Endothelial cell of umbilical vein (primary cell): ENCODE data around the gene CHMP1A. TPM values are rescaled to one million over a fixed set of nuclear protein-coding genes. Genes with fewer than 3 reads are reported as not detected.

Experiments used
- BruUV-seq: library from RNA; stranded (reverse); fragments of 400-500 nt; replicated peaks from 2 replicates; lab custom pipeline; 2021; lab: Mats Ljungman, UMichigan
- CTCF ChIA-PET: fragments of 300-600, 350-600 bp; sonication (Branson Sonifier 250); formaldehyde crosslinking; loops from one replicate; lab custom pipeline; 2021; ENCODE audit warnings: antibody characterized with exemption, inconsistent platforms; lab: Charles Lee
- POLR2A ChIA-PET: fragments of 300-600, 350-600 bp; sonication (Branson Sonifier 250); formaldehyde crosslinking; loops from one replicate; lab custom pipeline; 2021; ENCODE audit warnings: antibody characterized with exemption, inconsistent platforms; lab: Charles Lee
- DNase-seq: peaks from one replicate; pipeline ENCODE4 v3.0.0-alpha.2; 2011; ENCODE audit warnings: low read depth, low spot score
- FAIRE-seq: peaks from 2 replicates; lab custom pipeline; 2011; peaks lifted over from hg19 to GRCh38; lab: Jason Lieb, UNC
- H2AFZ ChIP-seq: 2 replicates; pipeline ENCODE4 v1.6.0; 2012; ENCODE audit warnings: low read depth, low read length, control low read depth, inconsistent platforms
- H3K27ac ChIP-seq: 2 replicates; pipeline ENCODE4 v1.5.1; 2011; ENCODE audit warnings: low read depth, mild to moderate bottlenecking, control low read depth, low read length, moderate library complexity; ENCODE audit not compliant: insufficient read depth
- H3K27me3 ChIP-seq, 2 experiments: 2 replicates each; pipeline versions ENCODE4 v1.6.0 to v1.6.1; 2011; ENCODE audit warnings: low read length in 2 of 2, mixed read lengths in 1 of 2; ENCODE audit not compliant: control insufficient read depth in 2 of 2, insufficient read depth in 2 of 2
- H3K36me3 ChIP-seq, 2 experiments: 2 replicates in 1 of 2; 3 replicates in 1 of 2; pipeline ENCODE4 v1.5.1; 2011; ENCODE audit warnings: low read length in 2 of 2, mild to moderate bottlenecking in 1 of 2, moderate library complexity in 1 of 2; ENCODE audit not compliant: control insufficient read depth in 2 of 2, insufficient read depth in 2 of 2; ENCODE audit errors: extremely low read depth in 1 of 2
- H3K4me1 ChIP-seq: 3 replicates; pipeline ENCODE4 v1.5.1; 2011; ENCODE audit warnings: mild to moderate bottlenecking, low read length; ENCODE audit not compliant: control insufficient read depth, insufficient read depth; ENCODE audit errors: extremely low read depth
- H3K4me2 ChIP-seq: 2 replicates; pipeline ENCODE4 v1.6.1; 2011; ENCODE audit warnings: low read length, control low read depth, mixed read lengths; ENCODE audit not compliant: insufficient read depth
- H3K4me3 ChIP-seq, 3 experiments: fragments of 200-600 bp in 1 of 3; sonication (generic), shearing (Covaris generic) in 1 of 3; replicated peaks in 1 of 3; 2 replicates each; pipeline ENCODE4 v1.5.1; 2011 to 2016; ENCODE audit warnings: control low read depth in 3 of 3, low read length in 3 of 3, mild to moderate bottlenecking in 2 of 3, inconsistent platforms in 1 of 3, low read depth in 1 of 3, moderate library complexity in 1 of 3; ENCODE audit not compliant: insufficient read depth in 1 of 3
- H3K79me2 ChIP-seq: 2 replicates; pipeline ENCODE4 v1.6.0; 2012; ENCODE audit warnings: low read length, inconsistent platforms; ENCODE audit not compliant: control insufficient read depth, insufficient read depth
- H3K9ac ChIP-seq: replicated peaks from 2 replicates; pipeline ENCODE3; 2011; ENCODE audit warnings: low read length, control low read depth; ENCODE audit not compliant: insufficient read depth; ENCODE audit errors: extremely low read depth
- H3K9me1 ChIP-seq: replicated peaks from 3 replicates; pipeline ENCODE4 v1.6.0; 2011; ENCODE audit warnings: mild to moderate bottlenecking, low read length; ENCODE audit not compliant: control insufficient read depth, insufficient read depth; ENCODE audit errors: extremely low read depth
- H3K9me3 ChIP-seq: replicated peaks from 2 replicates; pipeline ENCODE4 v1.5.1; 2012; ENCODE audit warnings: low read length, inconsistent platforms; ENCODE audit not compliant: control insufficient read depth, insufficient read depth
- H4K20me1 ChIP-seq: replicated peaks from 2 replicates; pipeline ENCODE3; 2011; ENCODE audit warnings: mild to moderate bottlenecking, low read length; ENCODE audit not compliant: control insufficient read depth, insufficient read depth; ENCODE audit errors: extremely low read depth
- CTCF ChIP-seq, 2 donors: IDR thresholded peaks; 1 replicate in 1 of 2; 2 replicates in 1 of 2; pipeline ENCODE4 v1.5.1; 2011; ENCODE audit warnings: low read length in 2 of 2, mild to moderate bottlenecking in 2 of 2, moderate library complexity in 2 of 2, control low read depth in 1 of 2, inconsistent platforms in 1 of 2, low read depth in 1 of 2; ENCODE audit not compliant: insufficient read depth in 1 of 2; ENCODE audit errors: extremely low read depth in 1 of 2
- EZH2 ChIP-seq: IDR thresholded peaks from 2 replicates; pipeline ENCODE4 v1.6.1; 2012; ENCODE audit warnings: borderline replicate concordance, low read depth, mild to moderate bottlenecking, moderate library complexity, low read length, inconsistent platforms; ENCODE audit not compliant: severe bottlenecking
- FOS ChIP-seq: IDR thresholded peaks from 2 replicates; pipeline ENCODE4 v1.6.1; 2011; ENCODE audit warnings: mild to moderate bottlenecking, low read length, moderate library complexity, borderline replicate concordance; ENCODE audit not compliant: insufficient read depth
- GATA2 ChIP-seq: IDR thresholded peaks from 2 replicates; pipeline ENCODE4 v1.7.0; 2011; ENCODE audit warnings: low read depth, mild to moderate bottlenecking, moderate library complexity, mixed read lengths, low read length; ENCODE audit not compliant: insufficient read length, insufficient read depth
- JUN ChIP-seq: IDR thresholded peaks from 2 replicates; pipeline ENCODE4 v1.6.1; 2011; ENCODE audit warnings: borderline replicate concordance, low read depth; ENCODE audit not compliant: insufficient read length, insufficient read depth
- MAX ChIP-seq: IDR thresholded peaks from 2 replicates; pipeline ENCODE4 v1.6.1; 2011; ENCODE audit not compliant: insufficient read depth, insufficient read length
- MYC ChIP-seq: IDR thresholded peaks from one replicate; pipeline ENCODE4 v1.6.1; 2011; ENCODE audit warnings: mild to moderate bottlenecking, low read depth, low read length
- POLR2A ChIP-seq: IDR thresholded peaks from 2 replicates; pipeline ENCODE4 v1.6.1; 2012; ENCODE audit warnings: low read depth, mild to moderate bottlenecking, control low read depth, low read length
- POLR2AphosphoS5 ChIP-seq: IDR thresholded peaks from 2 replicates; pipeline ENCODE4 v1.6.1; 2012; ENCODE audit warnings: low read depth, mild to moderate bottlenecking, control low read depth, low read length, moderate library complexity; ENCODE audit not compliant: insufficient read depth
- dilution Hi-C: fragments of 300-500 bp; cut with MboI; formaldehyde crosslinking; loops from one replicate; pipeline ENCODE4 v1.15.0; 2019; ENCODE audit warnings: low sequenced_read_pairs; ENCODE audit not compliant: extremely low pct_ligation_motif_present
- intact Hi-C: fragments of 100-400 bp; cut with micrococcal nuclease; formaldehyde crosslinking; loops from one replicate; pipeline ENCODE4 v1.10.0; 2022
- polyA plus RNA-seq, 4 experiments: library from polyadenylated mRNA; depleted of rRNA in 3 of 4; stranded (reverse) in 3 of 4; unstranded in 1 of 4; fragments of >200 nt; gene quantifications; 2 replicates each; pipeline versions ENCODE4 v1.2.1 to v1.2.3, GENCODE V29; 2011 to 2012; ENCODE audit warnings: missing spikeins in 1 of 4
- total RNA-seq: library from RNA; stranded (reverse); gene quantifications from 2 replicates; pipeline ENCODE4 v1.2.3, GENCODE V29; 2021

Gene CHMP1A
- total and polyA plus RNA-seq, 2 donors (not counting 3 experiments of a cell fraction or from before 2014, with no cell fraction given), result 83.9 to 101 TPM

GRCh38 chr16:89668790-89669158, 11.3 kb upstream of the CHMP1A start:
- no peak for FAIRE-seq
- no TSS peak for BruUV-seq
- peak overlapping the region; percentile 27 for H3K4me2 ChIP-seq
- H3K79me2 ChIP-seq, result no peaks in the 10 kb centered on the region
- H3K27ac ChIP-seq, result no peak overlapping the region
- ChIA-PET CTCF (interaction anchor here (1.1 to 1.9 kb wide), 3 partner anchors 10 to 66 kb away, joined by 3 to 4 read pairs (median 4); no protein-coding TSS in a partner anchor), POLR2A (no interaction called here)
- DNase-seq, result no peak
- no peak overlapping the region for H2AFZ ChIP-seq
- TF ChIP-seq MAX (no peak), POLR2A (no peak), CTCF (IDR thresholded peaks at IDR 0.05; ENCODE audit: extremely low read depth in 1 of 2, insufficient read depth in 1 of 2, low read depth in 1 of 2, low read length in 2 of 2) (no peak), POLR2AphosphoS5 (no peak), GATA2 (no peak), EZH2 (no peak), MYC (no peak), FOS (no peak), JUN (no peak)
- H3K9me1 ChIP-seq, result no peaks in the 10 kb centered on the region
- no peaks in the 10 kb centered on the region for H3K9me3 ChIP-seq
- H3K27me3 ChIP-seq, result no peaks in the 10 kb centered on the region
- no peaks in the 10 kb centered on the region for H4K20me1 ChIP-seq
- dilution Hi-C loops, result no loop called here
- H3K4me1 ChIP-seq, result no peaks in the 10 kb centered on the region
- no peak overlapping the region for H3K4me3 ChIP-seq
- intact Hi-C loops, result no loop called here
- no peaks in the 10 kb centered on the region for H3K36me3 ChIP-seq
- H3K9ac ChIP-seq, result no peak overlapping the region
